ENCODE results near the gene TINAG.
"Not testable (repeated sequence)": the region's sequence is repeated elsewhere in the genome, so short reads cannot be mapped to it uniquely, and the experiment has no call there.

TINAG gene

GRCh38 chr6:54308986-54309315 is 710 bp downstream of the TINAG start:
- Histone ChIP-seq H3K4me3 (ENCODE audit: low read depth, low read length) (no peak overlapping the region), H3K27me3 (replicated peaks) (no peaks in the 10 kb centered on the region), H3K27ac (no peak overlapping the region), H3K36me3 (replicated peaks) (no peaks in the 10 kb centered on the region)
- in situ Hi-C loops (cut with HindIII; ENCODE audit: low pct_ligation_motif_present, low sequenced_read_pairs), result no loop called here
- DNase-seq, result no peak
- TF ChIP-seq CTCF (IDR thresholded peaks at IDR 0.05; ENCODE audit: low read depth, low read length, missing control alignments), result no peak

GRCh38 chr6:54310377-54311152 is 2.3 kb downstream of the TINAG start:
- TF ChIP-seq CTCF (IDR thresholded peaks at IDR 0.05; ENCODE audit: low read depth, low read length, missing control alignments), result no peak
- no peak overlapping the region for H3K4me3 ChIP-seq (ENCODE audit: low read depth, low read length)
- H3K27me3 ChIP-seq (replicated peaks), result no peaks in the 10 kb centered on the region
- no peak overlapping the region for H3K27ac ChIP-seq
- H3K36me3 ChIP-seq (replicated peaks), result no peaks in the 10 kb centered on the region
- DNase-seq, result no peak
- in situ Hi-C loops (cut with HindIII; ENCODE audit: low pct_ligation_motif_present, low sequenced_read_pairs), result no loop called here

- no peak overlapping the region for H3K27ac ChIP-seq
- H3K4me3 ChIP-seq (ENCODE audit: low read depth, low read length), result no peak overlapping the region
- H3K36me3 ChIP-seq (replicated peaks), result no peaks in the 10 kb centered on the region
- no peak for DNase-seq
- in situ Hi-C loops (cut with HindIII; ENCODE audit: low pct_ligation_motif_present, low sequenced_read_pairs), result no loop called here
- TF ChIP-seq CTCF (IDR thresholded peaks at IDR 0.05; ENCODE audit: low read depth, low read length, missing control alignments), result no peak
- H3K27me3 ChIP-seq (replicated peaks), result no peaks in the 10 kb centered on the region
Measured at GRCh38 chr6:54315656-54316055, 7.4 kb downstream of the TINAG start.

GRCh38 chr6:54320871-54321270 is 12.6 kb downstream of the TINAG start:
- TF ChIP-seq CTCF (IDR thresholded peaks at IDR 0.05; ENCODE audit: low read depth, low read length, missing control alignments), result no peak
- in situ Hi-C loops (cut with HindIII; ENCODE audit: low pct_ligation_motif_present, low sequenced_read_pairs), result no loop called here
- Histone ChIP-seq H3K4me3 (ENCODE audit: low read depth, low read length) (no peak overlapping the region), H3K27me3 (replicated peaks) (no peaks in the 10 kb centered on the region), H3K36me3 (replicated peaks) (no peaks in the 10 kb centered on the region), H3K27ac (no peak overlapping the region)
- DNase-seq, result no peak

GRCh38 chr6:54327631-54328030 is 19.4 kb downstream of the TINAG start:
- in situ Hi-C loops (cut with HindIII; ENCODE audit: low pct_ligation_motif_present, low sequenced_read_pairs), result no loop called here
- H3K27ac ChIP-seq, result no peak overlapping the region
- DNase-seq, result no peak
- no peak overlapping the region for H3K4me3 ChIP-seq (ENCODE audit: low read depth, low read length)
- TF ChIP-seq CTCF (IDR thresholded peaks at IDR 0.05; ENCODE audit: low read depth, low read length, missing control alignments), result no peak
- no peaks in the 10 kb centered on the region for H3K36me3 ChIP-seq (replicated peaks)
- no peaks in the 10 kb centered on the region for H3K27me3 ChIP-seq (replicated peaks)

- DNase-seq; H3K36me3 ChIP-seq (replicated peaks); H3K27me3 ChIP-seq (replicated peaks); H3K27ac ChIP-seq; H3K4me3 ChIP-seq (ENCODE audit: low read depth, low read length); in situ Hi-C loops (cut with HindIII; ENCODE audit: low pct_ligation_motif_present, low sequenced_read_pairs): not testable (repeated sequence)
Measured at GRCh38 chr6:54331571-54331970, 23.3 kb downstream of the TINAG start.

Data from brain microvascular endothelial cell (primary cell).